Trophoblast cell (in vitro differentiated cells and primary cell): ENCODE measurements around the gene ALKBH5.
A peak's percentile ranks its signal among the peaks of the same experiment; 100 is the strongest.

Experiments
- DNase-seq, 2 donors: peaks; one replicate each; pipeline ENCODE4 v3.0.0-alpha.2; 2016
- H2AFZ ChIP-seq: 2 replicates; pipeline ENCODE4 v1.6.1; 2013; ENCODE audit warnings: low read length, moderate library complexity, mild to moderate bottlenecking; ENCODE audit not compliant: insufficient read depth, poor library complexity
- H2AK5ac ChIP-seq: 2 replicates; pipeline ENCODE4 v1.6.1; 2013; ENCODE audit warnings: mild to moderate bottlenecking, low read length
- H2BK120ac ChIP-seq: 2 replicates; pipeline ENCODE4 v1.6.1; 2013; ENCODE audit warnings: low read length, mild to moderate bottlenecking, moderate library complexity; ENCODE audit not compliant: insufficient read depth, poor library complexity
- H2BK12ac ChIP-seq: 2 replicates; pipeline ENCODE4 v1.6.1; 2013; ENCODE audit warnings: mild to moderate bottlenecking, low read length, moderate library complexity
- H2BK5ac ChIP-seq: 2 replicates; pipeline ENCODE4 v1.6.1; 2013; ENCODE audit warnings: low read length, low read depth, moderate library complexity, mild to moderate bottlenecking; ENCODE audit not compliant: poor library complexity
- H3K14ac ChIP-seq: 2 replicates; pipeline ENCODE4 v1.6.1; 2013; ENCODE audit warnings: mild to moderate bottlenecking, low read length
- H3K18ac ChIP-seq: 2 replicates; pipeline ENCODE4 v1.6.1; 2013; ENCODE audit warnings: mild to moderate bottlenecking, low read length
- H3K23ac ChIP-seq: 2 replicates; pipeline ENCODE4 v1.6.1; 2013; ENCODE audit warnings: low read length
- H3K27ac ChIP-seq: 2 replicates; pipeline ENCODE4 v1.5.1; 2013; ENCODE audit warnings: low read depth, mild to moderate bottlenecking, inconsistent platforms, low read length, moderate library complexity
- H3K27me3 ChIP-seq: 2 replicates; pipeline ENCODE4 v1.6.1; 2013; ENCODE audit warnings: inconsistent platforms, mild to moderate bottlenecking, low read length, moderate library complexity; ENCODE audit not compliant: insufficient read depth
- H3K36me3 ChIP-seq, 2 experiments: 1 replicate in 1 of 2; 2 replicates in 1 of 2; pipeline ENCODE4 v1.6.1; 2013; ENCODE audit warnings: low read length in 2 of 2, mild to moderate bottlenecking in 2 of 2, moderate library complexity in 1 of 2; ENCODE audit not compliant: insufficient read depth in 2 of 2, control insufficient read depth in 1 of 2
- H3K4ac ChIP-seq: 2 replicates; pipeline ENCODE4 v1.6.1; 2013; ENCODE audit warnings: low read depth, mild to moderate bottlenecking, low read length, moderate library complexity
- H3K4me1 ChIP-seq, 2 experiments: 1 replicate in 1 of 2; 2 replicates in 1 of 2; pipeline ENCODE4 v1.6.1; 2013; ENCODE audit warnings: low read length in 2 of 2, mild to moderate bottlenecking in 2 of 2, moderate library complexity in 1 of 2; ENCODE audit not compliant: insufficient read depth in 2 of 2, control insufficient read depth in 1 of 2
- H3K4me2 ChIP-seq: 2 replicates; pipeline ENCODE4 v1.6.1; 2013; ENCODE audit warnings: inconsistent platforms, mild to moderate bottlenecking, low read length, moderate library complexity
- H3K4me3 ChIP-seq: 2 replicates; pipeline ENCODE4 v1.5.1; 2013; ENCODE audit warnings: mild to moderate bottlenecking, low read depth, low read length, inconsistent platforms
- H3K79me1 ChIP-seq: one replicate; pipeline ENCODE4 v1.6.1; 2013; ENCODE audit warnings: low read length
- H3K79me2 ChIP-seq: 2 replicates; pipeline ENCODE4 v1.6.1; 2013; ENCODE audit warnings: low read length, mild to moderate bottlenecking; ENCODE audit not compliant: control insufficient read depth, insufficient read depth, poor library complexity
- H3K9ac ChIP-seq: 2 replicates; pipeline ENCODE4 v1.6.1; 2013; ENCODE audit warnings: mild to moderate bottlenecking, low read length
- H3K9me3 ChIP-seq: 2 replicates; pipeline ENCODE4 v1.6.1; 2013; ENCODE audit warnings: low read depth, mild to moderate bottlenecking, control low read depth, inconsistent platforms, low read length; ENCODE audit not compliant: insufficient read depth
- H4K12ac ChIP-seq: 2 replicates; pipeline ENCODE4 v1.6.1; 2013; ENCODE audit warnings: low read depth, mild to moderate bottlenecking, low read length, moderate library complexity
- H4K8ac ChIP-seq: 2 replicates; pipeline ENCODE4 v1.6.1; 2013; ENCODE audit warnings: low read depth, mild to moderate bottlenecking, low read length, moderate library complexity
- H4K91ac ChIP-seq: one replicate; pipeline ENCODE4 v1.6.1; 2013; ENCODE audit warnings: low read depth, mild to moderate bottlenecking, low read length, moderate library complexity
- WGBS: extraction: QIAGEN DNeasy Blood & Tissue Kit; methylation state at CpG from one replicate; pipeline ENCODE4 v1.1.7; 2013; ENCODE audit warnings: missing lambda C conversion rate; ENCODE audit not compliant: insufficient read length, insufficient coverage; ENCODE audit errors: extremely low coverage; 5-methylcytosine and 5-hydroxymethylcytosine counted together

The ALKBH5 gene

DNA sequence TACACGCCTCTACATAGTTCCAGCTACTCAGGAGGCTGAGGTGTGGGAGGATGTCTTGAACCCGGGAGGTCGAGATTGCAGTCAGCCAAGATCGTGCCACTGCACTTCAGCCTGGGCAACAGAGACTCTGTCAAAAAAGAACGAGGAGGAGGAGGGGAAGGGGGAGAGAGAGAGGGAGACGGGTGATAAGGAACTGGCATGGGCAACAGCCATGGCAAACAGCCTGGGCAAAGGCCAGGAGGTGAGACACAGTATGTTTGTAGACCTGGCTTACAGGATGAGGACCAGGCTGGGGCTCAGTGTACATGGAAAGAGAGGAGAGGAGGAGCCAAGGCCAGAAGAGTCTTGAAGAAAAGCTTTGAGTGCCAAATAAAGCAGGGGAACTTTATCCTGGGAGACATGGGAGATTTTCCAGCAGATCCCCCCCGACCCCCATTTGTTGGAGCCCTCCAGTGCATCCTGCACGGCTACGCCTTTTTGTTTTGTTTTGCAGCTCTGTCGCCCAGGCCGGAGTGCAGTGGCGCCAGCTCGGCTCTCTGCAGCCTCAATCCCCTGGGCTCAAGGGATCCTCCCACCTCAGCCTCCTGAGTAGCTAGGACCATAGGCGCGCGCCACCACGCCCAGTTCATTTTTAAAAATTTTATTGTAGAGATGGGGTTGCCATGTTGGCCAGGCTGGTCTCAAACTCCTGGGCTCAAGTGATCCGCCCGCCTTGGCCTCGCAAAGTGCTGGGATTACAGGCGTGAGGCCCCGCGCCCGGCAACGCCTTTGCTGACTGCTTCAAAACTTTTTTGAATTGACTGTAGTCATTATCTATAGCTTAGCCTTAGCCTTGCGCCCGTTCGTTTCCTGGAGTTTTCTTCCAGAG, 1.3 kb upstream of the ALKBH5 start:
- WGBS: no CpG with 5 or more reads among the region's 28 CpGs
- peak in 1 of 2 donors; percentile 23 for DNase-seq

GRCh38 chr17:18182978-18183333, 672 bp upstream of the ALKBH5 start:
- Histone ChIP-seq H4K91ac (peak overlapping the region; percentile 94), H3K9me3 (peaks cover 2% of the 10 kb centered on the region), H2BK12ac (no peak overlapping the region), H3K36me3 (peaks cover 2 to 4% of the 10 kb centered on the region in 2 experiments), H3K27me3 (no peaks in the 10 kb centered on the region), H3K9ac (peak overlapping the region; percentile 81), H3K23ac (no peak overlapping the region), H3K79me1 (peaks cover 13% of the 10 kb centered on the region), H3K4me1 (peaks cover 25 to 31% of the 10 kb centered on the region in 2 experiments), H2AK5ac (no peak overlapping the region), H3K27ac (peak overlapping the region; percentile 98), H3K4ac (peak overlapping the region; percentile 64), H3K18ac (peak overlapping the region; percentile 84), H4K12ac (peak overlapping the region; percentile 93), H3K4me3 (peak overlapping the region; percentile 84), H3K79me2 (peaks cover 32% of the 10 kb centered on the region), H3K4me2 (peak overlapping the region; percentile 69), H4K8ac (peak overlapping the region; percentile 80), H3K14ac (peak overlapping the region; percentile 86), H2AFZ (peak overlapping the region; percentile 32), H2BK5ac (peak overlapping the region; percentile 96), H2BK120ac (peak overlapping the region; percentile 96)
- WGBS: no CpG with 5 or more reads among the region's 33 CpGs
- peak; percentile 66 to 70 for DNase-seq

More for the DNA sequence above, 1.3 kb upstream of the ALKBH5 start:
- H3K4me3 ChIP-seq: peak overlapping the region; percentile 84
- H2AFZ ChIP-seq: peak overlapping the region; percentile 32
- peak overlapping the region; percentile 80 for H4K8ac ChIP-seq
- H2BK120ac ChIP-seq: peak overlapping the region; percentile 96
- no peaks in the 10 kb centered on the region for H3K27me3 ChIP-seq
- H4K12ac ChIP-seq: peak overlapping the region; percentile 93
- peak overlapping the region; percentile 84 for H3K18ac ChIP-seq
- H2AK5ac ChIP-seq: peak overlapping the region; percentile 89
- H2BK5ac ChIP-seq: peak overlapping the region; percentile 96
- peak overlapping the region; percentile 86 for H3K14ac ChIP-seq
- H2BK12ac ChIP-seq: peak overlapping the region; percentile 63
- peak overlapping the region; percentile 69 for H3K4me2 ChIP-seq
- H3K79me2 ChIP-seq: peaks cover 26% of the 10 kb centered on the region
- H3K79me1 ChIP-seq: peaks cover 13% of the 10 kb centered on the region
- peaks cover 2% of the 10 kb centered on the region for H3K9me3 ChIP-seq
- H3K9ac ChIP-seq: peak overlapping the region; percentile 81
- peak overlapping the region; percentile 98 for H3K27ac ChIP-seq
- peaks cover 0 to 2% of the 10 kb centered on the region in 2 experiments for H3K36me3 ChIP-seq
- peak overlapping the region; percentile 94 for H4K91ac ChIP-seq
- H3K4ac ChIP-seq: peak overlapping the region; percentile 78
- H3K4me1 ChIP-seq: peaks cover 25 to 27% of the 10 kb centered on the region in 2 experiments
- no peak overlapping the region for H3K23ac ChIP-seq

DNA sequence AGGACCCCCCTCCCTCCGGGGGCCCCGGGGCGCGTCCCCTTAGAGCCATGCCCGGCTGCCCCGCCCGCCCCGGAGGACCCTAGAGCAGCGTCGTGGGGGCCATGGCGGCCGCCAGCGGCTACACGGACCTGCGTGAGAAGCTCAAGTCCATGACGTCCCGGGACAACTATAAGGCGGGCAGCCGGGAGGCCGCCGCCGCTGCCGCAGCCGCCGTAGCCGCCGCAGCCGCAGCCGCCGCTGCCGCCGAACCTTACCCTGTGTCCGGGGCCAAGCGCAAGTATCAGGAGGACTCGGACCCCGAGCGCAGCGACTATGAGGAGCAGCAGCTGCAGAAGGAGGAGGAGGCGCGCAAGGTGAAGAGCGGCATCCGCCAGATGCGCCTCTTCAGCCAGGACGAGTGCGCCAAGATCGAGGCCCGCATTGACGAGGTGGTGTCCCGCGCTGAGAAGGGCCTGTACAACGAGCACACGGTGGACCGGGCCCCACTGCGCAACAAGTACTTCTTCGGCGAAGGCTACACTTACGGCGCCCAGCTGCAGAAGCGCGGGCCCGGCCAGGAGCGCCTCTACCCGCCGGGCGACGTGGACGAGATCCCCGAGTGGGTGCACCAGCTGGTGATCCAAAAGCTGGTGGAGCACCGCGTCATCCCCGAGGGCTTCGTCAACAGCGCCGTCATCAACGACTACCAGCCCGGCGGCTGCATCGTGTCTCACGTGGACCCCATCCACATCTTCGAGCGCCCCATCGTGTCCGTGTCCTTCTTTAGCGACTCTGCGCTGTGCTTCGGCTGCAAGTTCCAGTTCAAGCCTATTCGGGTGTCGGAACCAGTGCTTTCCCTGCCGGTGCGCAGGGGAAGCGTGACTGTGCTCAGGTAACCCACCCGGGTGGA, 759 bp downstream of the ALKBH5 start:
- Histone ChIP-seq H3K14ac (peak overlapping the region; percentile 82), H4K12ac (no peak overlapping the region), H2BK5ac (peak overlapping the region; percentile 70), H4K91ac (peak overlapping the region; percentile 67), H3K27me3 (no peaks in the 10 kb centered on the region), H2AFZ (peak overlapping the region; percentile 28), H3K18ac (peak overlapping the region; percentile 70), H2BK12ac (no peak overlapping the region), H3K9ac (peak overlapping the region; percentile 61), H3K79me2 (peaks cover 37% of the 10 kb centered on the region), H2BK120ac (peak overlapping the region; percentile 43), H2AK5ac (peak overlapping the region; percentile 0), H3K79me1 (peaks cover 13% of the 10 kb centered on the region), H3K36me3 (peaks cover 9 to 10% of the 10 kb centered on the region in 2 experiments), H3K9me3 (no peaks in the 10 kb centered on the region), H3K4me1 (peaks cover 25 to 36% of the 10 kb centered on the region in 2 experiments), H4K8ac (peak overlapping the region; percentile 78), H3K4ac (peak overlapping the region; percentile 71), H3K4me2 (peak overlapping the region; percentile 82), H3K27ac (peak overlapping the region; percentile 82), H3K4me3 (peak overlapping the region; percentile 80), H3K23ac (no peak overlapping the region)
- WGBS: no CpG with 5 or more reads among the region's 92 CpGs
- peak; percentile 46 to 61 for DNase-seq

DNA sequence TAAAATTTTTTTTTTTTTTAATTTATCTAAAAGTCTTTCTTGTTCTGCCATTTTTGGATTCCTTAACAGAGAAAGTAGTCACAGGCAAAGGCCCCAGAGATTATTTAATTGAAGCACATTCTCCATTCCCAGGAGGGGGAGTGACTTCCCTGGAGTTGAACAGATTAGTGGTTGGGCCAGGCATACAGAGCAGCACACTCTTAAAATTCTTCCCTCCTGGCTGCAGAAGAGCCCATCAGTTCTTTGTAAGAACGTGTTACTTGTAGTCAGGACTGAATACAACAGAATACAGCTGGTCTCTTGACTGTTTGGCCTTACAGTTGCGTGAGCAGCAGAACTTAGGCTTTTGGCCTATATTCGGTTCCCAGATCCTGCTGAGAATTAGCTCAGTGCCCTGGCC, 1.8 kb downstream of the ALKBH5 start:
- peak overlapping the region; percentile 44 for H3K4me2 ChIP-seq
- no peak overlapping the region for H3K27ac ChIP-seq
- H3K4me3 ChIP-seq: no peak overlapping the region
- H4K8ac ChIP-seq: no peak overlapping the region
- no peak overlapping the region for H4K91ac ChIP-seq
- H2AK5ac ChIP-seq: no peak overlapping the region
- no CpG with 5 or more reads among the region's 3 CpGs for WGBS
- peaks cover 25 to 39% of the 10 kb centered on the region in 2 experiments for H3K4me1 ChIP-seq
- no peak overlapping the region for H2BK12ac ChIP-seq
- no peak overlapping the region for H2BK5ac ChIP-seq
- H3K4ac ChIP-seq: peak overlapping the region; percentile 83
- H3K79me2 ChIP-seq: peaks cover 39% of the 10 kb centered on the region
- no peak for DNase-seq
- no peak overlapping the region for H3K23ac ChIP-seq
- H3K36me3 ChIP-seq: peaks cover 12 to 14% of the 10 kb centered on the region in 2 experiments
- no peak overlapping the region for H3K14ac ChIP-seq
- H3K18ac ChIP-seq: no peak overlapping the region
- H2BK120ac ChIP-seq: no peak overlapping the region
- no peaks in the 10 kb centered on the region for H3K27me3 ChIP-seq
- H4K12ac ChIP-seq: no peak overlapping the region
- no peak overlapping the region for H3K9ac ChIP-seq
- no peak overlapping the region for H2AFZ ChIP-seq
- peaks cover 13% of the 10 kb centered on the region for H3K79me1 ChIP-seq
- no peaks in the 10 kb centered on the region for H3K9me3 ChIP-seq
